ENCODE measurements around the gene ATOH7.

- TF ChIP-seq EZH2 (IDR thresholded peaks at IDR 0.05; ENCODE audit: borderline replicate concordance, low read length) (no peak), CTCF (IDR thresholded peaks at IDR 0.05; ENCODE audit: low read length) (no peak)
These were observed 29.4 kb upstream of the ATOH7 start for GRCh38 chr10:68261132-68261856.

Measured in OCI-LY1 (cell line).